Stimulated activated naive CD8-positive, alpha-beta T cell treated with anti-CD3 and anti-CD28 coated beads, Interleukin-15, amount 100 ng/mL, for 72 hours (primary cell): Measurements from ENCODE around the gene ZFPL1.

Experiments
- ATAC-seq: fragments of 150-1000 bp; cut with Tn5 transposase; 2 replicates; pipeline ENCODE4 v1.10.0; 2021; ENCODE audit warnings: mild to moderate bottlenecking, moderate library complexity
- DNase-seq, 2 donors: peaks; one replicate each; pipeline ENCODE4 v3.0.0; 2021 to 2022
- H3K27ac Mint-ChIP-seq, 2 donors: one replicate each; pipeline ENCODE4 v1.8.0; 2022; ENCODE audit warnings: mild to moderate bottlenecking in 2 of 2, mixed read lengths in 2 of 2, moderate library complexity in 2 of 2
- H3K27me3 Mint-ChIP-seq: one replicate; pipeline ENCODE4 v1.8.0; 2022; ENCODE audit warnings: mixed read lengths
- H3K4me1 Mint-ChIP-seq: one replicate; pipeline ENCODE4 v1.8.0; 2022; ENCODE audit warnings: mild to moderate bottlenecking, mixed read lengths
- H3K4me3 Mint-ChIP-seq, 2 donors: one replicate each; pipeline ENCODE4 v1.8.0; 2022; ENCODE audit warnings: mild to moderate bottlenecking in 2 of 2, mixed read lengths in 2 of 2, moderate library complexity in 1 of 2
- H3K9me3 Mint-ChIP-seq, 2 donors: one replicate each; pipeline ENCODE4 v1.8.0; 2022; ENCODE audit warnings: mixed read lengths in 2 of 2

ZFPL1 gene

DNA sequence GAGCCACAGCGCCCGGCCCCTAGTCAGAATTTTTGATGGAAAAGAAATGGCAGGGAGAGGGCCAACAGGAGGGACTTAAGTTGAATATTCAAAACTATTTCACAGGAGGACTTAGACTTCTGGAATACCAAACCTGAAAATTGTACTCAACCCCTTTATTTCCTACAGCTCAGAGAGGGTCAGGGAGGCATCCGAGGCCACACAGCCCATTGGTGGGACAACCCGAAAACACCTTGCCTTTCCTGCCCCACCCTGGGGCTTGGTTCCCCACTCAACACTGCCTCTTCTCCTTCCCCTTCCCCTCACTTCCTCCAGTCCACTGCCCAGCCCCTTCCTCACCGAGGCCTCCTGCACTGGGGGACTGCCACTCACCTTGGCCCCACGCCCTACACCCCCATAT lies 27.0 kb upstream of the ZFPL1 start:
- H3K27me3 Mint-ChIP-seq: no peaks in the 10 kb centered on the region
- no peak for DNase-seq
- H3K4me3 Mint-ChIP-seq: no peak overlapping the region
- no peak overlapping the region for H3K27ac Mint-ChIP-seq
- no peaks in the 10 kb centered on the region for H3K9me3 Mint-ChIP-seq
- H3K4me1 Mint-ChIP-seq: peaks cover 36% of the 10 kb centered on the region
- no peak for ATAC-seq

DNA sequence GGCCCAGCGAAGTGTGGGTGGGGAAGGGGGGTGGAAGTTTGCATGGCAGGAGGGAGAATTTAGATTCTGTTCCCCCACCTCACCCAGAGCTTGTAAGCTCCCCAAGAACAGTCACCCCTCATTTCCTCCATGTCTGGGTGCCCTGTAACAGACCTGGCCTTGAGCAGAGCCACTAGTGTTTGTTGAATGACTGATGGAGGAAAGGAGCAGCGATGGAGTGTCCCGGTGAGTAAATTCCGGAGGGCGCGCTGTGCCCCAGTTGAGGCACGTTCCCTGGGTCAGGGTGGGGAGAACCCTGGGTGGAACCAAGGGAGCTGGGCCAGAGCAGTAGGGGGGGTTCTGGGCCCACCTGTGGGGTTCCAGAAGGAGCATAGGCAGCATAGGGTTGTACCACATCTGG lies 26.5 kb upstream of the ZFPL1 start:
- DNase-seq (no peak), ATAC-seq (no peak)
- H3K4me1 Mint-ChIP-seq: peaks cover 36% of the 10 kb centered on the region
- no peaks in the 10 kb centered on the region for H3K27me3 Mint-ChIP-seq
- H3K9me3 Mint-ChIP-seq: no peaks in the 10 kb centered on the region
- no peak overlapping the region for H3K27ac Mint-ChIP-seq
- H3K4me3 Mint-ChIP-seq: no peak overlapping the region

DNA sequence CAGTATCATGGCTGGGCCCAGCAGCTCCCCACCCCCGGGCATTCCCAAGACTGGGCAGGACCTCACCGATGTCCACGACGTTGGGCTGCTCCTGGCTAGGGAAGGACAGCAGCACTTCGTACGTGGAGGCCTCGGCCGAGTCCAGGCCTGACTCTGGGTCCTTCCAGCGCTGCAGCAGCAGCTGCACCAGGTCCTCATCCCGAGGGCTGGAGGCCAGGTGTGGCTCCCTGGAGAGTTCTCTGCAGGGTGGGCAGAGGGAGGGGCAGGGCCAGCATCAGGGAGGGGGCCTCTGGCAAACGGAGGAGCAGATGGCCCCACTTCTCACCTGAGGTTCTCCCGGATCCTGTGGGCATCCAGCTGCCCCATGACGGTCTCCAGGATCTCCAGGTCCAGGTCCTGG lies 26.0 kb upstream of the ZFPL1 start:
- ATAC-seq (no peak), DNase-seq (no peak)
- no peak overlapping the region for H3K4me3 Mint-ChIP-seq
- H3K9me3 Mint-ChIP-seq: no peaks in the 10 kb centered on the region
- H3K4me1 Mint-ChIP-seq: peaks cover 31% of the 10 kb centered on the region
- H3K27ac Mint-ChIP-seq: no peak overlapping the region
- no peaks in the 10 kb centered on the region for H3K27me3 Mint-ChIP-seq

DNA sequence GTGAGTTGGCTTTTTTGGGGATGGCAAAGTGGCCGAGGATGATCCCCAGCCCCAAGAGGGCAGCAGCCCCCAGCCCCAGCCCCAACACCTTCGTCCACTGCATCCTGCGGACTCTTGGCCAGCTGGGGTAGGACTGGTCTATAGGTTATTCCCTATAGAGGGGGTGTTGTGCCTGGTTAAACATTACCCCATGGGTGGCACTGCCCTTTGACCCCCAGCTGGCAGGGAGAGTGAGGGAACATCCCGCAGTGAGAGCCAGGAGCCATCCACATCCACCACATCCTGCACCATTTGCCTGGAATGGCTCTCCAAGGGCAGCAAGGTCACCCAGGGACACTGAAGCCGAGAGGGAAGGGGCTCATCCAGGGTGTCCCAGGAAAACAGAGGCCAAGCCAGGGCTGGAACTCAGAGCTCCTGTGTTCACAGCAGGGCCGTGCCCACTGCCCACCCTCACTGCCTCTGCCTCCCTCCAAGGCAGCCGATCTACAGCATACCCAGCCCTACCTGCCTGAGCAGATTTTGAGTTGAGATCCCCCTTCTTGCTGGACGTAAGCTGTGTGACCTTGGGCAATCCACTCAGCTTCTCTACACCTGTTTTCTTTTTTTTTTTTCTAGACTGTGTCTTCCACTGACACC lies 25.5 kb upstream of the ZFPL1 start, which contains the start of gene NAALADL1:
Gene NAALADL1, minus strand, starts transcription at position 135 of the 636 bp plus-strand sequence. Its CDS starts 32 bp downstream, at position 103.
- no peak for ATAC-seq
- Mint-ChIP-seq H3K4me3 (no peak within 1 kb of the TSS), H3K27me3 (no peaks in the 10 kb centered on the region), H3K9me3 (no peaks in the 10 kb centered on the region), H3K27ac (no peak within 1 kb of the TSS), H3K4me1 (peaks cover 26% of the 10 kb centered on the region)
- DNase-seq: no peak

DNA sequence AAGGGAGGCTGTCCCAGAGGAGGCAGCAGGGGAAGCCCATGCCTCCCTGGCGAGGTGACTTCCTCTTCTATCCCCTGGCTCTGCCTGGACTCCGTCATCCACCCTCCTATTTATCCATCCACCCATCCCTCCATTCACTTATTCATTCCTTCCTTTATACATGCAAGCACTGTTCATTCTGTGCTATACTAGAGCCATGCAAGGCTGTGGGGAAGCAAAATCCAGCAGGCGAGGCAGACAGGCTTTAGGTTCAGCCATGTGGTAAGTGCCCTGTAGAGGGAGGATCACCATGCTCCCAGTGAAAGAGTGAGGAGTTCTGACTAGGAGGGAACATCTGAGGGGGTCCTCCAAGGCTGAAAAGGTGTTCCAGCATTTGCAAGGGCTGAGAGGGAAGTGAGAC lies 24.5 kb upstream of the ZFPL1 start:
- no peak for ATAC-seq
- Mint-ChIP-seq H3K9me3 (no peaks in the 10 kb centered on the region), H3K4me1 (peaks cover 16% of the 10 kb centered on the region), H3K27ac (no peak overlapping the region), H3K27me3 (no peaks in the 10 kb centered on the region), H3K4me3 (no peak overlapping the region)
- DNase-seq: no peak

DNA sequence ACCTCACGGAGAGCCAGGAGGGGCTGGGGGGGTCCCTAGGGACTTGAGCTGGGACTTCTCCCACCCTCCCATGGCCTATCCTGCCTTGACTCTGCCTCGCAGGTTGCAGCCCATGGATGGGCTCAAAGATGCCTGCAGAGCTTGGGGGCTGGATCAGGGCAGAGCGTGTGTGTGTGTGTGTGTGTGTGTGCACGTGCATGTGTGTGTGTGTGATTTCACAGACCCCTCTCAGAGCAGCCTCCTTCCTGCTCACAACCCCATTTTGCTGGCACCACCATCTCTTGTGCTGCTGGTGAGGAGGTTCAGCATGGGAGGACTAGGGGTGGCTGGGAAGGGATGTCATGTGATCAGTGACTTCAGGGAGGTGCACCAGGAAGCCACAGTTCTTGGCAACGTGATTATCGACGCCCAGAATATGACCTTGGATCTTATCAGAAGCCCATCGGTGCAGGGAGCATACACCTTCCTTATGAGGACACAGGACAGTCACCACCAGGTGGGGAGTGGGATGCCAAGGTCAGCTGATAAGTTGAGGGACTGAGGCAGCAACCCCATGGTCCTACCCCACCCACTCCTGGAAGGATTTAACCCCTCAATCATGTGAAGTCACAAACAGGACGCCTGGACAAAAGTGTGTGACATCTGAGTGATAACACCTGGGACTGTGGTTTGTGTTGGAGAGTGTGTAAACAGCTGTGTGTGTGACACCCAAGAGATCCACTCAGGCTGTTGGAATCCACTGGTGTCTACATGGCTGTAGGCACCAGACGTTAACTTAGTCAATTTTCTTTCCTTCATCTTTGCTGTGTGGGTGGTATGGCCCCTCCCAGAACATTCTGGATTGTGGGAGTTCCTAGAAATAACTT lies 23.8 kb upstream of the ZFPL1 start:
- Mint-ChIP-seq H3K4me3 (no peak overlapping the region), H3K27me3 (no peaks in the 10 kb centered on the region), H3K4me1 (peaks cover 14% of the 10 kb centered on the region), H3K27ac (no peak overlapping the region), H3K9me3 (no peaks in the 10 kb centered on the region)
- no peak for DNase-seq
- ATAC-seq: no peak

DNA sequence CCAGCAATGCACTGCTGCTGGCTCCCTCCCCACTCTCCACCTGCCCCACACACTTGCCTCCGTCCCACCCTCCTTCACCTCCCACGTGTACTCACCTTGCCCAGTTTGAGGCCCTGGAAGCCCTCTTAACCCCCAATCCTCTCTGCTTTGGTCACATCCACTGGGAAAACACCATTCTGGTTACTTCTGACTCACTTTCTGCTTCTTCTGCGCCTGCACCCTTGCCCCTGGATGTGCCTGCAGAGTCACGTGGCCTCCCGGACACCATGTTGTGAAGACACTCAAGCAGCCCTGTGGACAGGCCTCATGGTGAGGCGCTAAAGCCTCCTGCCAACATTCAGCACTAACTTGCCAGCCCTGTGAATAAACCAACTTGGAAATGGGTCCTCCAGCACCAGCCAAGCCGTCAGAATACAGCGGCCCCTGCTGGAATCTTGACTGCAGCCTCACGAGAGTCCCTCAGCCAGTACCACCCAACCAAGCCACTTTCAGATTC lies 23.1 kb upstream of the ZFPL1 start:
- no peak overlapping the region for H3K4me3 Mint-ChIP-seq
- ATAC-seq: peak; percentile 27
- H3K27ac Mint-ChIP-seq: no peak overlapping the region

DNA sequence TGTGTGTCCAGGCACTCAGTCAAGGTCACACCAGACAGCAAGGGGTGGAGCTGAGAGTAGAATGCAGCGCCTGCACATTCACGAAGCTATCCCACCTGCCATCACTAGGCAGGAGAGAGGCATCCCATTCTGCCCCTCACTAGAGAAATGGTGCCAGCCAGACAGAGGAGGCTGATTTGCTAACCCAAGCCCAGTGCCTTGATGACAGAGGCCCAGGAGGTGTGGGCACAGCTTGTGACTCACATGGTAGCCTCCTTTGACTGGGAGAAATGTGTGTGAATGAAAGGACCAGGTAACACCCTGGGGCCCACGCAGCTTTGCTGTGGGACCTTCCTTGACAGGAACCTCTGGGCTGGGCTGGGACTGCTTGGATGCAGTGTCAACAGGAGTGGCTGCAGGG lies 20.5 kb upstream of the ZFPL1 start:
- ATAC-seq (no peak), DNase-seq (no peak)
- Mint-ChIP-seq H3K27ac (no peak overlapping the region), H3K4me3 (no peak overlapping the region), H3K27me3 (no peaks in the 10 kb centered on the region), H3K4me1 (peaks cover 6% of the 10 kb centered on the region), H3K9me3 (no peaks in the 10 kb centered on the region)

More for the DNA sequence above, 23.1 kb upstream of the ZFPL1 start:
- Mint-ChIP-seq H3K27me3 (no peaks in the 10 kb centered on the region), H3K9me3 (no peaks in the 10 kb centered on the region), H3K4me1 (peaks cover 6% of the 10 kb centered on the region)
- DNase-seq: no peak

DNA sequence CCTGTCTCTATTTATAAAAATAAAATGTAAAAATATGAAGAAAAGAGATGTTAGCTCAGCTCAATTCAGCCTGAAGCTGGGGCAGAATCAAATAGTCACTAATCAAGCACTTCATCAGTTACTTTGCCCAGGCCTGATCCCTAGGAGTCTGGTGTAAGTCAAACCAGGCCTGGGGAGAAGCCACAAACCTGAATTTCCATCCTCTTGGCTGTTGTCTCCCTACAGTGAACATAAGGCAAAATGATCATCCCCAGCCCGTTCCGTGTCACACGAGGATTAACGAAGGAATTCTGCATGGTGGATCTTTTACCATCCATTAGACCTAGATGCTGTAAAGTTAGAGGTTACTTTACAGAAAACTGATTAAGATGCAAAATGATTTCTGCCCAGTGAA lies 19.2 kb upstream of the ZFPL1 start:
- no peak for ATAC-seq
- Mint-ChIP-seq H3K9me3 (no peaks in the 10 kb centered on the region), H3K27ac (no peak overlapping the region), H3K4me1 (peaks cover 6% of the 10 kb centered on the region), H3K27me3 (no peaks in the 10 kb centered on the region), H3K4me3 (no peak overlapping the region)
- no peak for DNase-seq

DNA sequence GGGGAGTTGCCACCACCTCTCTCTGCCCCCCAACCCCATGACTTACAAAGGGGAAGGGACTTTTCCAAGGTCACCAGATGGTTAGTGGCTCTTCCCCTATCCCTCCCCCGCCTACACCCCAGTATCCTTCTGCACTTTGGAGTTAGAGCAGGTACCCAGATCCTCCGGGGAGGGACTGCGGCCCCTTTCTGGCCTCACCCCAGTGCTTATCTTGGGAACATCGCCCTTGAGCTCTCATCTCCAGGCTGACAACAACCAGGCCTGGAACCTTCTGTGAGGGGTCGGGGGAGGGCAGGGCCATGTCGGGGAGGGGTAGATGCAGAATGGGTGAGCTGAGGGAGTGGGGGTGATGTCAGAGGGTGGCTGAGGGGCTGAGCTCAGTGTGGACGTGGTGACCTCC lies 18.2 kb upstream of the ZFPL1 start:
- Mint-ChIP-seq H3K9me3 (no peaks in the 10 kb centered on the region), H3K27ac (no peak overlapping the region), H3K4me1 (peaks cover 4% of the 10 kb centered on the region), H3K4me3 (no peak overlapping the region), H3K27me3 (no peaks in the 10 kb centered on the region)
- DNase-seq (no peak), ATAC-seq (no peak)

DNA sequence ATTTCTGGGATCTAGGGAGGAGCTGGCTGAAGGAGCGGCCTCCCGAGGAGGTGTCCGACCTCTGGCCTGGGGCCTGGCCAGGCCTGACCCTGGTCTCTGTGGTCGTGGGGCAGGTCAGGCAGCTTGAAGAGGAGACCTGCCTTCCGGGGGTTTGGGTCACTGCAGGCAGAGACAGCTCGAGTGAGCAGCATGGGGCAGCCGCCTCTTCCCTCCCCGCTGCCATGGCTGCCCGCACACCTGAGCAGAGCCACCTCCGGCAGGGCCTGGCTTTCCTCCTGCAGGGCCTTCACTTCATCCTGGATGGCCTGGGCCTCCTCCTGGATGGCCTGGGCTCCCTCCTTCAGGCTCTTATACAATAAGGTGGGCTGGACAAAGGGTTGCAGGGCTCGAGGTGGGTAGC lies 17.7 kb upstream of the ZFPL1 start:
- Mint-ChIP-seq H3K9me3 (no peaks in the 10 kb centered on the region), H3K4me1 (no peaks in the 10 kb centered on the region), H3K4me3 (no peak overlapping the region), H3K27me3 (no peaks in the 10 kb centered on the region), H3K27ac (no peak overlapping the region)
- DNase-seq: no peak
- no peak for ATAC-seq

DNA sequence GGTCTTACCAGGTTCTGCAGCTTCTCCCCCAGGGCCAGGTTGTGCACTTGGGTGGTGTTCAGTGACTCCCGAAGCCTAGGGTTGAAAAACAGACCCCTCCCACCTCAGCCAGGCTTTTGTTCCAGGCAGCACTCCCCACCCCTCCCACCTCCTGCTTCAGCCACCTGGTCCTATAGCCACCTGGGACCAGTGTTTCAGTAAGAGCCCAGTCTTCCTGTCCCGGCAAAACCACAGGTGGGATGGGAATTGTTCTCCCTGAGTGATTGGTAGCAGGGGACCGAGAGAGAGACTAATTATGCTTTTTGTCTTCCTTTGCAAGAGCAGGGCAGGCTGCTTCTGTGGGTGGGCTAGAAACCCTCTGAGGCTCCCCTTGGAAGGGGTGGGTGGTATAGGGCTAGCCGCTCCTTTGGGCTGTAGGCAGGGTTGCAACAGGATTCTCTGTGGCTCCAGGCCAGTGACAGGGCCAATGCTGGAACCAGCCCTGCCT lies 17.2 kb upstream of the ZFPL1 start:
- Mint-ChIP-seq H3K27me3 (no peaks in the 10 kb centered on the region), H3K27ac (no peak overlapping the region), H3K9me3 (no peaks in the 10 kb centered on the region), H3K4me3 (no peak overlapping the region), H3K4me1 (no peaks in the 10 kb centered on the region)
- ATAC-seq (no peak), DNase-seq (no peak)

DNA sequence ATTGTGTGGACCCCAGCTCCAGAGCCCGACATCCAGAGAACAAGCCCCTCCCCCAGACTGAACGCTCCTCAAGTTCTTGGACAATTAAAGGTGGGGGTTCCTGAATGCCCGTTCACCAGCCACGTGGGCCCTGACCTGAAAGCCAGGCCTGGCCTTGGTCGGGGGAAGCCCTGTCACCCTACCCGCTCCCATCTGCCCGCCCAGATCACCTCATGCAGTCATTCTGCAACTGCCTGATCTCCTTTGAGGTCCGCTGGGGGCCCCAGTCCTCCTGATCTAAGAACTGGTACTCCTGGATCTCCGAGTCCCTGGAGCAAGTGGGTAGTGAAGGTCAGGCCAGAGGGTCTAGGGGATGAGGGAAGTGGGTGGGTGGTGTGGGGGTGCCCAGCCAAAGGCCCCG lies 16.6 kb upstream of the ZFPL1 start:
- ATAC-seq: no peak
- Mint-ChIP-seq H3K9me3 (no peaks in the 10 kb centered on the region), H3K27ac (no peak overlapping the region), H3K4me1 (no peaks in the 10 kb centered on the region), H3K4me3 (no peak overlapping the region), H3K27me3 (no peaks in the 10 kb centered on the region)
- no peak for DNase-seq

DNA sequence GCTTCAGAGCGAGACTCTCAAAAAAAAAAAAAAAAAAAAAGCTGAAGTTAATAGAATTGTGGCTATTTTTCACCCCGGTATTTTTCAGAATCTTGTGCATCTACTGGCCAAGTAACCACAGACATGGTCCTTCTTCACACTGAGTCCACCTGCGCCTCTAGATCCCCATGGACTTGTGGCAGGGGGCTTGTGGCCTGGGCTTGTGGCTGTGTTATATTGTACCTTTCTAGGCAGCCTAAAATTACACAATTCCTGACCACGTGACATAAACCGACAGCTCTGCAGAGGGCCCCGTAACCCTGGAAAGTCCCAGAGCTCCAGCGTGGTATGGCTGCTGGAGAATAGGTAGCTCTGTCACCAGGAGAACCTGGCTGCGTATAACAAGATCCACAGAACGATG lies 14.8 kb upstream of the ZFPL1 start:
- ATAC-seq (no peak), DNase-seq (no peak)
- Mint-ChIP-seq H3K27me3 (no peaks in the 10 kb centered on the region), H3K9me3 (no peaks in the 10 kb centered on the region), H3K4me3 (no peak overlapping the region), H3K27ac (no peak overlapping the region), H3K4me1 (no peaks in the 10 kb centered on the region)

DNA sequence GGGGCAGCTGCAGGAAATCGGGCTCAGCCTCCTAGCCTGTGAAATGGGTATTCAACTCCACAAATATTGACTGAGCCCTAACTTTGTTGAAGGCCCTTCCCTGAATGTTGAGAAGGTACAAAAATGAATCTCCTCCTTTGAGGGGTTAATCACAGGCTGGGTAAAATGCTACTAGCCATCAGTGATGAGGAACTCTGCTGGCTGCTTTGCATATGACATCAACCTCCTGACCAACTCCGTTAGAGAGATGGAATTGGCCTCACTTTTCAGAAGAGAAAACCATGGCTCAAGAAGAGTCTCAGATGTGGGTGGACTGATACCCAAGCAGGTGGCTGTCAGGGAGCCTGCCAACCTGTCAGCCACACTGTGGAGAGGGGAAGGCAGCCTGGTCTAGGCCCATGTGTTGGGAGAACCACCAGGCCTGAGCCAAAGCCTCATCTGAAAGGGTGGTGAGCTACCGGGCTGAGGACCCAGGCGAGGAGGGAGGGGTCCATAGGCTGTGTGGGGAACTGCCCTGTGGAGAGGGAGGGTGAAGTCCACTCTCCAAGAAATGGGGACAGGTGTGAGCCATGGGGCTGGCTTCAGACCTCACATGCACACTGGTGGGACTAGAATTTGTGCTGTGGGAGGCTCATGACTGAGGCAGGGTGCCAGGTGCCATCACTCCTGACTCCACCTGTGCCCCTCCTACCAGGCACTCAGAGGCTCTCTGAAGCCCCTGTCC lies 12.0 kb upstream of the ZFPL1 start:
- Mint-ChIP-seq H3K4me3 (no peak overlapping the region), H3K4me1 (peaks cover 3% of the 10 kb centered on the region), H3K27me3 (no peaks in the 10 kb centered on the region), H3K27ac (no peak overlapping the region), H3K9me3 (no peaks in the 10 kb centered on the region)
- DNase-seq (no peak), ATAC-seq (peak; percentile 24)

DNA sequence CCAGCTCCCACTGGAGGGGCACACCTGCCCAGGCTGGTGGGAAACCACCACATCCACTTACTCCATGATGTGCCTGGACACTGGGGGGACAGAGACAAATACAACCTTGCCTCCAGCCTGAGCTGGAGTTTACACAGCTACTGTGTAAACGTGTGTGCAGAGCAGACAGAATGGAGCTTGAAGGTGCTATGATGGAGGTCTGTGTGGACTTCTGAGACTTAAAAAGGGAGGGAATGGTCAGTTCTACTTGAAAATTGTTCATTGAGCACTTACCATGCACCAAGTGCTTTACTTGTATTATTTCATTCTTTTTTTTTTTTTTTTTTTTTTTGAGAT lies 11.4 kb upstream of the ZFPL1 start:
- Mint-ChIP-seq H3K4me3 (no peak overlapping the region), H3K27ac (no peak overlapping the region), H3K9me3 (no peaks in the 10 kb centered on the region), H3K27me3 (no peaks in the 10 kb centered on the region), H3K4me1 (peaks cover 8% of the 10 kb centered on the region)
- DNase-seq: no peak
- ATAC-seq: no peak
